Progenitor cell of endocrine pancreas (in vitro differentiated cells): Measurements from ENCODE around the gene LSS. TPM values are rescaled to one million over a fixed set of nuclear protein-coding genes. Genes with fewer than 3 reads are reported as not detected.
A peak's percentile ranks its signal among the peaks of the same experiment; 100 is the strongest.
"Not testable (repeated sequence)": the region's sequence is repeated elsewhere in the genome, so short reads cannot be mapped to it uniquely, and the experiment has no call there.

Experiments
- DNase-seq: peaks from one replicate; pipeline ENCODE4 v3.0.0; 2021; ENCODE audit warnings: low spot score; ENCODE audit not compliant: unreplicated experiment
- H3K27ac Mint-ChIP-seq: 2 replicates; pipeline ENCODE4 v1.8.0; 2021; ENCODE audit warnings: mild to moderate bottlenecking, moderate library complexity, mixed read lengths
- H3K27me3 Mint-ChIP-seq: 2 replicates; pipeline ENCODE4 v1.8.0; 2021; ENCODE audit warnings: mixed read lengths
- H3K36me3 Mint-ChIP-seq: 2 replicates; pipeline ENCODE4 v1.8.0; 2022; ENCODE audit warnings: mixed read lengths; ENCODE audit not compliant: insufficient read depth
- H3K4me1 Mint-ChIP-seq: 2 replicates; pipeline ENCODE4 v1.8.0; 2021; ENCODE audit warnings: low read depth, mixed read lengths
- H3K4me3 Mint-ChIP-seq: 2 replicates; pipeline ENCODE4 v1.8.0; 2021; ENCODE audit warnings: low read depth, mild to moderate bottlenecking, moderate library complexity, mixed read lengths
- H3K9me3 Mint-ChIP-seq: 2 replicates; pipeline ENCODE4 v1.8.0; 2021; ENCODE audit warnings: low read depth, mixed read lengths
- CTCF ChIP-seq: fragments of 200-600 bp; sonication (generic); IDR thresholded peaks from one replicate; pipeline ENCODE4 v1.5.0; 2021; ENCODE audit warnings: antibody characterized with exemption, mild to moderate bottlenecking; ENCODE audit not compliant: unreplicated experiment
- total RNA-seq: library from RNA; stranded (reverse); gene quantifications from 2 replicates; pipeline ENCODE4 v1.2.1, GENCODE V29; 2021

The LSS gene
- total RNA-seq, 1 donor from 2014 or later: 145 TPM

DNA sequence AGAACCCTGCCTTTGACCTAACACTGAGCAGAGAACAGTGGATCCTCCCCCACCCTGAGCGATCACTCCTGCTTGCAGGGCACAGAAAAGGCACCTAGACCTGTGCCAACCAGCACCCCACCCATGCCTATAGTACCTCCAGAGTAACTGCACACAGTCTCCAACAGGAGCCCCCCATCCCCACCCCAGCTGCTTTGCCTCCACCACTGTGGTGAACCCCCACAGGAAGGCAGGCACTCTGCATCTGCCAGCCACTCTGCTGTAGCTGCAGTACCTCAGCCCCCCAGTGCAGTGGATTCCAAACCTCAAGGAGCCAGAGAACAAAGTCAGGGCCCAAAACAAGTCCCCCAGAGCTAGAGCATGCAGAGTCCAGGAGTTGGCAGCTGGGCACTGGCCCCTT, 55.0 kb downstream of the LSS start:
- Mint-ChIP-seq H3K27me3 (no peaks in the 10 kb centered on the region), H3K27ac (no peak overlapping the region), H3K4me1 (no peaks in the 10 kb centered on the region), H3K9me3 (peaks cover 32% of the 10 kb centered on the region), H3K36me3 (peaks cover 16% of the 10 kb centered on the region), H3K4me3 (no peak overlapping the region)
- TF ChIP-seq CTCF: no peak
- DNase-seq: no peak

- Mint-ChIP-seq H3K27ac (no peak overlapping the region), H3K27me3 (no peaks in the 10 kb centered on the region), H3K36me3 (peaks cover 16% of the 10 kb centered on the region), H3K9me3 (peaks cover 32% of the 10 kb centered on the region), H3K4me1 (no peaks in the 10 kb centered on the region), H3K4me3 (no peak overlapping the region)
- no peak for TF ChIP-seq CTCF
- DNase-seq: no peak
Measured at GRCh38 chr21:46172863-46173528, 55.6 kb downstream of the LSS start.

- Mint-ChIP-seq H3K4me1 (no peaks in the 10 kb centered on the region), H3K9me3 (peaks cover 25% of the 10 kb centered on the region), H3K27ac (peak overlapping the region; percentile 41), H3K4me3 (no peak overlapping the region), H3K27me3 (no peaks in the 10 kb centered on the region), H3K36me3 (peaks cover 13% of the 10 kb centered on the region)
- TF ChIP-seq CTCF: no peak
- no peak for DNase-seq
Measured at GRCh38 chr21:46171996-46172862, 56.3 kb downstream of the LSS start.

DNA sequence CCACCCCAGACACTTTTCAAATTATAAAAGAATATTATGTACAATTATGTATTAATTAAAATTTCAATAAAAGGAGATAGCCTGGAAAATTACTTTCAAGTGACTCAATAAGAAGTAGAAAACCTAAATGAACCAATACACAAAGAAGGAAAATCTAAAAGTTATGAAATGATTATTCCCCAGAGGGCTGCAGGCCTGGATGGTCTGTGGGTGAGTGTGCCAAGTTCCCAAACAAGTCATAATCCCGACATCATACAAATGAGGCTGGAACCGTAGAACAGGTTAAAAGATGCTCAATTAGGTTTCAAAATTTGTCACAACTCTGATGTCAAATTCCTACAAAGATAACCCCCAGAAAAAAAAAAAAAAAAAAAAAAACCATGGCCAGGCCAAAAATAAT, 57.0 kb downstream of the LSS start:
- no peak for DNase-seq
- peaks cover 20% of the 10 kb centered on the region for H3K9me3 Mint-ChIP-seq
- no peak for TF ChIP-seq CTCF
- H3K36me3 Mint-ChIP-seq: peaks cover 13% of the 10 kb centered on the region
- no peaks in the 10 kb centered on the region for H3K27me3 Mint-ChIP-seq
- H3K27ac Mint-ChIP-seq: peak overlapping the region; percentile 41
- no peak overlapping the region for H3K4me3 Mint-ChIP-seq
- H3K4me1 Mint-ChIP-seq: no peaks in the 10 kb centered on the region

DNA sequence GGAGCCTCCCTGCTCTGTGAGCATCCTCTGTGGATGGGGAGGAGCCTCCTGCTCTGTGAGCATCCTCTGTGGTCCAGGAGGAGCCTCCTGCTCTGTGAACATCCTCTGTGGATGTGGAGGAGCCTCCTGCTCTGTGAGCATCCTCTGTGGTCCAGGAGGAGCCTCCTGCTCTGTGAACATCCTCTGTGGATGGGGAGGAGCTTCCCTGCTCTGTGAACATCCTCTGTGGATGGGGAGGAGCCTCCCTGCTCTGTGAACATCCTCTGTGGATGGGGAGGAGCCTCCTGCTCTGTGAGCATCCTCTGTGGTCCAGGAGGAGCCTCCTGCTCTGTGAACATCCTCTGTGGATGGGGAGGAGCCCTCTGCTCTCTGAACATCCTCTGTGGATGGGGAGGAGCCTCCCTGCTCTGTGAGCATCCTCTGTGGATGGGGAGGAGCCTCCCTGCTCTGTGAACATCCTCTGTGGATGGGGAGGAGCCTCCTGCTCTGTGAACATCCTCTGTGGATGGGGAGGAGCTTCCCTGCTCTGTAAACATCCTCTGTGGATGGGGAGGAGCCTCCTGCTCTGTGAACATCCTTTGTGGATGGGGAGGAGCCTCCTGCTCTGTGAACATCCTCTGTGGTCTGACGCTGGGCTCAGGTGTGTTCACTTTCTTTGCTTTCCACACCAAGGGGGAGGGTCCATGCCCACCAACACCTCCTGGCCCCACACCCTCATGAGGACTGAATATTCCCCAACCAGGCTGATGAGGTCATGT, 58.0 kb downstream of the LSS start:
- H3K4me1 Mint-ChIP-seq, H3K4me3 Mint-ChIP-seq, DNase-seq, H3K27me3 Mint-ChIP-seq, H3K27ac Mint-ChIP-seq: not testable (repeated sequence)
- H3K36me3 Mint-ChIP-seq: peaks cover 14% of the 10 kb centered on the region
- H3K9me3 Mint-ChIP-seq: peaks cover 12% of the 10 kb centered on the region
